A673 (cell line): ENCODE measurements around the gene CBX4.

Source experiments
- CTCF ChIP-seq: fragments of 300-800, 200-600 bp; sonication (generic); conservative IDR thresholded peaks from 2 replicates; pipeline ENCODE4 v1.5.1; 2017; ENCODE audit warnings: low read depth, mild to moderate bottlenecking, antibody characterized with exemption, low read length, moderate library complexity, mixed read lengths
- EZH2 ChIP-seq: fragments of 200-600 bp; sonication (generic); IDR thresholded peaks from 2 replicates; pipeline ENCODE4 v1.6.1; 2017; ENCODE audit warnings: borderline replicate concordance, low read depth, mild to moderate bottlenecking, mixed read lengths, antibody characterized with exemption, low read length; ENCODE audit not compliant: poor library complexity, severe bottlenecking

- TF ChIP-seq CTCF (no peak), EZH2 (no peak)
Observed at GRCh38 chr17:79830763-79831264, 8.4 kb downstream of the CBX4 start.
